Measurements from ENCODE around the gene KLHDC7B.

KLHDC7B gene

DNA sequence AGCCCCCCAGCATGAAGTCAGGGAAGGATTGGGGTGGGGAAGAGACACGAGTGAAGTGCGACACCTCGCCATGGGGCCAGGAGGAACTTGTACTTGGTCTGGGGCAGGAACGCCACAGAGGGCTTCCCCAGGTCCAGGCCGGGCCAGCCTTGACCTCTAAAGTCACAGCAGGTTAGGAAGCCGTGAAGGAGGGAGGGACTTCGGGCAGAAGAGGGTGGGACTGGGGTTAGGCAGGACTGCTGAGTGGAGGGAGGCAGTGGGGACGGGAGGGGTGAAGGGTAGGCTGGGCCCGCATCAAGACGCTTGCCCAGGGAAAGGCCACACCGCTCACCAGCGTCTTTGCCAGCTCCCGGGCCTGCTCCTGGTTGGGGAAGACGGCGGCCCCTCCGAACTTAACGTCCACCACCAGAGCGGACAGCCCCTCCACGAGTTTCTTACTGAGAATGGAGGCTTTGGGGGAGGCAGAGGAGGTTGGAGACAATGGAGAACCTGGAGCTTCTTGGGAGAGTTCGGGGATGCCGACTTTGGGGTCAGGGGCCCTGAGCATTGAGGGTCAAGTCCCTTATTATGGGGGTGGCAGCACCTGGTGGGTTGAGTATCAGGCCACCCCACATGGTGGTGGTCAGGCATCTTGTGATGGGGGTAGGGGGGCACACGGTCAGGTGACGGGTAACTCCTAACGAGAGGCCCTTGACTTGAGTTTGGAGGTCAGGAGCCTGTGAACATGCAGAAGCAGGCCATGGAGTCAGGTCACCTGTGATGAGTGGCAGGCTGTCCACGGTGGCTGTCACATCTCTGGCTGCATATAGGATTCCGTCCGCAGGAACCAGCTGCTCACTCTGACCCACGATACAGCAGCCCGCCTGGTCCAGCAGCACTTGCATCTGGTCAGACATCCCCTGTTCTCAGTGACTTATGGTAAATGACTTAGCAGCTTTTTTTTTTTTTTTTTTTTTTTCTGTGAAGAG, 18.6 kb upstream of the KLHDC7B start:
- H4K20me1 ChIP-seq (ENCODE audit: control insufficient read depth, insufficient read depth, low read depth, low read length): no peaks in the 10 kb centered on the region
- peaks cover 50% of the 10 kb centered on the region for H3K79me2 ChIP-seq (ENCODE audit: control insufficient read depth, low read length)

DNA sequence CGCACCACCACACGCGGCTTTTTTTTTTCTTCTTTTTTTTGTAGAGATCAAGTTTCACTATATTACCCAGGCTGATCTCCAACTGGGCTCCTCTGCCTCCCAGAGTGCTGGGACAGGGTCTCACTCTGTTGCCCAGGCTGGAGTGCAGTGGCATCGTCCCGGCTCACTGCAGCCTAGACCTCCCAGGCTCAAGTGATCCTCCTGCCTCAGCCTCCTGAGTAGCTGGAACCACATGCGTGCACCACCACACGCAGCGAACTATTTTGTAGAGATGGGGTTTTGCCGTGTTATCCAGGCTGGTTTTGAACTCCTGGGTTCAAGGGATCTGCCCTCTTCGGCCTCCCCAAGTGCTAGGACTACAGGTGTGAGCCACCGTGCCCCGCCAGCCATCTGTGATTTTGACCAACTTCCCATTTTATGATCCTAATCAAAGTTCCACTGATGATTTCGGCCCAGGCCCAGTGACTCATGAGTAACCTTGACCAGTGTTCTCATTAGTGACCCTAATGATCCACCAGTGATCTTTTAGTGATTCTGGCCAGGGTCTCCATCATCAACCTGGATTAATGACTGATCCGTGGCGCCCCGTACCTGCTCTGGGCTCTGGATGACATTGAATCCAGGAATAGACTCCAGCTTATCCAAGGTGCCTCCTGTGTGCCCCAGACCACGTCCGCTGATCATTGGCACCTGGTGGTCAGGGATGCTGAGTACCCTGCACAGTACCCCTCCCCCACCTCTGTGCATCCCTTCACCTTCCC, 17.6 kb upstream of the KLHDC7B start:
- Histone ChIP-seq H4K20me1 (ENCODE audit: control insufficient read depth, insufficient read depth, low read depth, low read length) (no peaks in the 10 kb centered on the region), H3K27ac (ENCODE audit: low read depth, low read length) (no peak overlapping the region), H3K9me2 (replicated peaks; ENCODE audit: control insufficient read depth, low read length) (no peaks in the 10 kb centered on the region), H3K4me2 (ENCODE audit: low read length) (no peak overlapping the region), H3K4me3 (ENCODE audit: low read length) (no peak overlapping the region), H3F3A (ENCODE audit: control insufficient read depth, insufficient read depth) (peaks cover 27% of the 10 kb centered on the region), H3K36me3 (ENCODE audit: control insufficient read depth, low read length) (peaks cover 24% of the 10 kb centered on the region), H3K4me1 (ENCODE audit: control insufficient read depth, low read length) (peaks cover 46% of the 10 kb centered on the region), H3K9me3 (ENCODE audit: control insufficient read depth, insufficient read depth, low read length) (no peaks in the 10 kb centered on the region), H3K27me3 (ENCODE audit: control insufficient read depth, low read length) (no peaks in the 10 kb centered on the region), H3K79me2 (ENCODE audit: control insufficient read depth, low read length) (peaks cover 46% of the 10 kb centered on the region)
- TF ChIP-seq EZH2phosphoT487 (IDR thresholded peaks at IDR 0.05; ENCODE audit: borderline replicate concordance, low read length): no peak
- TF ChIP-seq, protein P1, sequence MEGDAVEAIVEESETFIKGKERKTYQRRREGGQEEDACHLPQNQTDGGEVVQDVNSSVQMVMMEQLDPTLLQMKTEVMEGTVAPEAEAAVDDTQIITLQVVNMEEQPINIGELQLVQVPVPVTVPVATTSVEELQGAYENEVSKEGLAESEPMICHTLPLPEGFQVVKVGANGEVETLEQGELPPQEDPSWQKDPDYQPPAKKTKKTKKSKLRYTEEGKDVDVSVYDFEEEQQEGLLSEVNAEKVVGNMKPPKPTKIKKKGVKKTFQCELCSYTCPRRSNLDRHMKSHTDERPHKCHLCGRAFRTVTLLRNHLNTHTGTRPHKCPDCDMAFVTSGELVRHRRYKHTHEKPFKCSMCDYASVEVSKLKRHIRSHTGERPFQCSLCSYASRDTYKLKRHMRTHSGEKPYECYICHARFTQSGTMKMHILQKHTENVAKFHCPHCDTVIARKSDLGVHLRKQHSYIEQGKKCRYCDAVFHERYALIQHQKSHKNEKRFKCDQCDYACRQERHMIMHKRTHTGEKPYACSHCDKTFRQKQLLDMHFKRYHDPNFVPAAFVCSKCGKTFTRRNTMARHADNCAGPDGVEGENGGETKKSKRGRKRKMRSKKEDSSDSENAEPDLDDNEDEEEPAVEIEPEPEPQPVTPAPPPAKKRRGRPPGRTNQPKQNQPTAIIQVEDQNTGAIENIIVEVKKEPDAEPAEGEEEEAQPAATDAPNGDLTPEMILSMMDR (IDR thresholded peaks at IDR 0.05; ENCODE audit: low read depth, low read length, poor library complexity, severe bottlenecking): no peak

More for the DNA sequence above, 18.6 kb upstream of the KLHDC7B start:
- TF ChIP-seq, protein P1 (IDR thresholded peaks at IDR 0.05; ENCODE audit: low read depth, low read length, poor library complexity, severe bottlenecking): no peak
- no peak for TF ChIP-seq EZH2phosphoT487 (IDR thresholded peaks at IDR 0.05; ENCODE audit: borderline replicate concordance, low read length)
- no peaks in the 10 kb centered on the region for H3K9me3 ChIP-seq (ENCODE audit: control insufficient read depth, insufficient read depth, low read length)
- H3K36me3 ChIP-seq (ENCODE audit: control insufficient read depth, low read length): peaks cover 34% of the 10 kb centered on the region
- H3K4me1 ChIP-seq (ENCODE audit: control insufficient read depth, low read length): peaks cover 36% of the 10 kb centered on the region
- H3K9me2 ChIP-seq (replicated peaks; ENCODE audit: control insufficient read depth, low read length): no peaks in the 10 kb centered on the region
- H3K4me2 ChIP-seq (ENCODE audit: low read length): peak overlapping the region; percentile 97
- peak overlapping the region; percentile 83 for H3K27ac ChIP-seq (ENCODE audit: low read depth, low read length)
- peaks cover 21% of the 10 kb centered on the region for H3F3A ChIP-seq (ENCODE audit: control insufficient read depth, insufficient read depth)
- H3K27me3 ChIP-seq (ENCODE audit: control insufficient read depth, low read length): no peaks in the 10 kb centered on the region
- H3K4me3 ChIP-seq (ENCODE audit: low read length): peak overlapping the region; percentile 93

DNA sequence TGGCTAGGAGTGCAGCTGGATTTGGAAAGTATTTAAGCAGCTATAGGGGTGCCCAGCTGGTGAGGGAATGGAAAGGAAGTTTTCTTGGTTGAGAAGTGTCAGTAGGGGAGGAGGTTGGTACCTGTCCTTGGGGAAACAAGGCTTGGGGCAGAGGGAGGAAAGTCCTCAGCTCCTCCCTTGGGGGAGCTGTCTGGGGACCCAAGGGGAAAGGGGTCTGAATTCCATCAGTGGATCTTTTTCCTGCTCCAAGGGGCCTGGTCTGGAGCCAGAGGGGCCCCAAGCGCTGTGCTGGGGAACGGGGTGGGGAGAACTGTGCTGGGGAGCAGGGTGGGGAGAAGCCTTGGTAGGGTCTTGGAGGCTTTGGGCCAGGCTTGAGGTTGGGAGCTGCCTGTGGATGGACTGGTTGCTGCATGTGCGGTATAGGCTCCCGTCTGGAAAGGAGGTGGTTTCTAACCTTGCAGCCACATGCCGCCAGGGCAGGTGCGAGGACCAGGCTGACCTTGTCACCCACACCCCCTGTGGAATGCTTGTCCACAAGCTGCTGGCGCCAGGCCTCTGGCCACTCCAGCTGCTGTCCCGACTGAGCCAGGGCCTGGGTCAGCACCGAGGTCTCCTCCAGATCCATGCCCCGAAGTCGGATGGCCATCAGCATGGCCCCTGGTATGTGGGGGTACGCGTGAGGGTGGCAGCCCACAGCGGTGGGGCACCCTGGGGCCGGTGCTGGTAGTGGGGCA, 16.9 kb upstream of the KLHDC7B start:
- no peak overlapping the region for H3K4me3 ChIP-seq (ENCODE audit: low read length)

More for the DNA sequence above, 16.9 kb upstream of the KLHDC7B start:
- Histone ChIP-seq H3K27ac (ENCODE audit: low read depth, low read length) (no peak overlapping the region), H4K20me1 (ENCODE audit: control insufficient read depth, insufficient read depth, low read depth, low read length) (no peaks in the 10 kb centered on the region), H3K79me2 (ENCODE audit: control insufficient read depth, low read length) (peaks cover 38% of the 10 kb centered on the region), H3K36me3 (ENCODE audit: control insufficient read depth, low read length) (peaks cover 16% of the 10 kb centered on the region), H3F3A (ENCODE audit: control insufficient read depth, insufficient read depth) (peaks cover 32% of the 10 kb centered on the region), H3K4me1 (ENCODE audit: control insufficient read depth, low read length) (peaks cover 50% of the 10 kb centered on the region), H3K27me3 (ENCODE audit: control insufficient read depth, low read length) (no peaks in the 10 kb centered on the region), H3K9me3 (ENCODE audit: control insufficient read depth, insufficient read depth, low read length) (no peaks in the 10 kb centered on the region), H3K4me2 (ENCODE audit: low read length) (no peak overlapping the region), H3K9me2 (replicated peaks; ENCODE audit: control insufficient read depth, low read length) (no peaks in the 10 kb centered on the region)
- no peak for TF ChIP-seq EZH2phosphoT487 (IDR thresholded peaks at IDR 0.05; ENCODE audit: borderline replicate concordance, low read length)
- TF ChIP-seq, protein P1 (IDR thresholded peaks at IDR 0.05; ENCODE audit: low read depth, low read length, poor library complexity, severe bottlenecking): no peak

All from DOHH2 (cell line).